ENCODE data around the gene ACTMAP.

DNA sequence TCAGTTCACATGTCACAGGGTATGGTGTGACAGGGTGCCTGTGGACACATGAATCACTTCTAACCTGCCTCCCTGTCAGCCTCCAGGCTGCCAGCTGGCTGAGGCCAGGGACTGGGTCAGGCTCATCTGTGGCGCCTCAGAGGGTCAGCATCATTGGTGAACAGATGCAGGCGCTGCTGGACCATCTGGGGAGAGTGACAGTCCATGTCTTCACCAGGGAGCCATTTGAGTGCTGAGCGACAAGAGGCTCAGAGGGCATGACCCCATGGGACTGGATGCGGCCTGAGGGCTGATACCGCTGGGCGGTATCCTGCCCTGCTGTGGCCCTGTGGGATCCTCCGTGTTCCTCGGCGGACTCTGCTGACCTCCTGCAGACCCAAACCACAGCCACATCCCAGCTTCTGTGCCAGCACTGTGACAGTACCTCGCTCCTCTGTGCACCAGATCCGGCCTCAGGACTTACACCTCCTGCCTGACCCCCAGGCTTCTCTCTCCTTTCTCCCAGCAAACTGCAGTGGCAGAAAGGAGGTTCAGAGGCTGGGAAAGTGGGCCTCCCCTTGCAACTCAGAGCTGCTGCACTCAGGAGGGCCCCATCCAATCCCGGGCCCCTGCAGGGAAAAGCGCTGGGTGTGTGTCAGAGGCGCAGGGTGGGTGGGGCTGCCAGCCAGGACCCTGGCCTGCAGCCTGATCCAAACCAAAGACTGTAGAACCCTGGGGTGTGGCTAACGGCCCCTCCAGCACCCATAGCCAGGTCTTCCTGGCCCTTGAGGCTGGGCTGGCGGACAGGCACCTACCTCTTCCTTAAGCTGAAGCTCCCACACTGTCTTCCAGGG is 10.2 kb downstream of the ACTMAP start:
- TF ChIP-seq EZH2 (IDR thresholded peaks at IDR 0.05), result no peak
- no peak for TF ChIP-seq EZH2phosphoT487 (IDR thresholded peaks at IDR 0.05)
- TF ChIP-seq, protein P1, sequence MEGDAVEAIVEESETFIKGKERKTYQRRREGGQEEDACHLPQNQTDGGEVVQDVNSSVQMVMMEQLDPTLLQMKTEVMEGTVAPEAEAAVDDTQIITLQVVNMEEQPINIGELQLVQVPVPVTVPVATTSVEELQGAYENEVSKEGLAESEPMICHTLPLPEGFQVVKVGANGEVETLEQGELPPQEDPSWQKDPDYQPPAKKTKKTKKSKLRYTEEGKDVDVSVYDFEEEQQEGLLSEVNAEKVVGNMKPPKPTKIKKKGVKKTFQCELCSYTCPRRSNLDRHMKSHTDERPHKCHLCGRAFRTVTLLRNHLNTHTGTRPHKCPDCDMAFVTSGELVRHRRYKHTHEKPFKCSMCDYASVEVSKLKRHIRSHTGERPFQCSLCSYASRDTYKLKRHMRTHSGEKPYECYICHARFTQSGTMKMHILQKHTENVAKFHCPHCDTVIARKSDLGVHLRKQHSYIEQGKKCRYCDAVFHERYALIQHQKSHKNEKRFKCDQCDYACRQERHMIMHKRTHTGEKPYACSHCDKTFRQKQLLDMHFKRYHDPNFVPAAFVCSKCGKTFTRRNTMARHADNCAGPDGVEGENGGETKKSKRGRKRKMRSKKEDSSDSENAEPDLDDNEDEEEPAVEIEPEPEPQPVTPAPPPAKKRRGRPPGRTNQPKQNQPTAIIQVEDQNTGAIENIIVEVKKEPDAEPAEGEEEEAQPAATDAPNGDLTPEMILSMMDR (IDR thresholded peaks at IDR 0.05), result no peak
